Testis (tissue), 2 donors: Measurements from ENCODE around the gene IKZF1.

Source experiments
- POLR2A ChIP-seq: fragments of 450-650 bp; IDR thresholded peaks from one replicate; pipeline ENCODE4 v1.6.1; 2017; ENCODE audit warnings: antibody characterized with exemption, mild to moderate bottlenecking, moderate library complexity
- TF ChIP-seq, protein P1 (sequence below), 3 experiments: fragments of 450-650 bp in 2 of 3; fragments of 200-600 bp in 1 of 3; sonication (generic) in 1 of 3; IDR thresholded peaks; one replicate each; pipeline ENCODE4 v1.5.1; 2016 to 2019; ENCODE audit warnings: antibody characterized with exemption in 3 of 3, mild to moderate bottlenecking in 2 of 3, moderate library complexity in 1 of 3

DNA sequence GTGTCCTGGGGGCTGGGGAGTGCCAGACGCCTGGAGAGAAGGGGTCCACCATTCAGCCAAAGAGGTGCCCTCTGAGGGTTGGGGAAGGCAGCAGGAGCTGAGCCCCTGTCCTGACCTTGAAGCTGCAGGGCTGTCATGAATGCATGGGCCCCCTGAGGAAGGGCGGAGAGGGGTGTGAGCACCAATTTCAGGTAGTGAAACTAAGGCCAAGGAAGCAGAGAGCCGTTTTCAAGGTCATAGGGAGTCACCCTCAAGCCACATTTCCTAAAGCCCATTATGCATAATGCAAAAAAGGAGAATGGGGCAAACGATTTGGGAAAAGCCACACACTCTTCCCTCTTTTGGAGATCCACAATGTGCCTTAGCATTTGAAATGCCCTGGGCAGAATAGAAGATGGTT lies 108.5 kb downstream of the IKZF1 start:
- TF ChIP-seq POLR2A: no peak
- TF ChIP-seq, protein P1, sequence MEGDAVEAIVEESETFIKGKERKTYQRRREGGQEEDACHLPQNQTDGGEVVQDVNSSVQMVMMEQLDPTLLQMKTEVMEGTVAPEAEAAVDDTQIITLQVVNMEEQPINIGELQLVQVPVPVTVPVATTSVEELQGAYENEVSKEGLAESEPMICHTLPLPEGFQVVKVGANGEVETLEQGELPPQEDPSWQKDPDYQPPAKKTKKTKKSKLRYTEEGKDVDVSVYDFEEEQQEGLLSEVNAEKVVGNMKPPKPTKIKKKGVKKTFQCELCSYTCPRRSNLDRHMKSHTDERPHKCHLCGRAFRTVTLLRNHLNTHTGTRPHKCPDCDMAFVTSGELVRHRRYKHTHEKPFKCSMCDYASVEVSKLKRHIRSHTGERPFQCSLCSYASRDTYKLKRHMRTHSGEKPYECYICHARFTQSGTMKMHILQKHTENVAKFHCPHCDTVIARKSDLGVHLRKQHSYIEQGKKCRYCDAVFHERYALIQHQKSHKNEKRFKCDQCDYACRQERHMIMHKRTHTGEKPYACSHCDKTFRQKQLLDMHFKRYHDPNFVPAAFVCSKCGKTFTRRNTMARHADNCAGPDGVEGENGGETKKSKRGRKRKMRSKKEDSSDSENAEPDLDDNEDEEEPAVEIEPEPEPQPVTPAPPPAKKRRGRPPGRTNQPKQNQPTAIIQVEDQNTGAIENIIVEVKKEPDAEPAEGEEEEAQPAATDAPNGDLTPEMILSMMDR (IDR thresholded peaks at IDR 0.05): no peak
